ENCODE results near the gene LTB. TPM values are rescaled to one million over a fixed set of nuclear protein-coding genes. Genes with fewer than 3 reads are reported as not detected.

The LTB gene
- total and polyA plus RNA-seq, 2 of the 13 experiments (the other 11 are each of a cell fraction or from before 2014, with no cell fraction given): 0.09 to 0.22 TPM

DNA sequence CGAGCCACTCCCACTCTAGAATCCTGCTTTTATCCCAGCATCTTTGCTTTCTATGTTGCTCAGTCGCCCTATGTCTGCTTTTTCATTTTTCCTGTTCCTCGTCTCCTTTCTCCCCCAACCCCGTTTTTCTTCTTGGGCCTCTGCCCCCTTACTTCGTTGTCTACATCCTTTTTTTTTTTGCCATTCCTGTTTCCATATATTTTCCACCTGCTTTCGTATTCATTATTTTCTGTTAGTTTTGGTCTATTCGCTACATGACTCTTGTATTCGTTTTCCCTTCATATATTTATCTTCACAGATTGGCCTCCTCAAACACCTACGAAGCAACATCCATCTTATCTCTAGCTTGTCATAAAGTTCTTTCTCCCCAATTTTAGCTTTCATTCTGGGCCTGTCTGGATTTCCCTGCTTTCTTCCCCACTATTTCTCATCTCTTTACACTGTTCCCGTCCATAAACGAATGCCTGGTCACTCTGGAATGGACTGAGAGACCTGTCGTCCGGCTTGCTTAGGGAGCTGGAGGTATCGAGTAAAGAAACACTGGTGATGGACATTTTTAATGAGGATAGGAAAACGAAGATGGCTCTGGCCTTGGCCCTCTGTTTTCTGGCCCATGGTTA, 39.2 kb upstream of the LTB start:
- Histone ChIP-seq H3K4me2 (ENCODE audit: low read depth, low read length) (peak overlapping the region; percentile 98), H3K27ac (ENCODE audit: extremely low read length, insufficient read depth, low read length) (peak overlapping the region; percentile 98), H3K79me2 (ENCODE audit: insufficient read depth, low read length) (peaks cover 37% of the 10 kb centered on the region), H3K27me3 (ENCODE audit: control insufficient read depth in 1 of 2, insufficient read depth in 2 of 2, low read length in 2 of 2) (no peaks in the 10 kb centered on the region; a peak in 1 of 5 replicates), H2AFZ (ENCODE audit: low read length) (no peak overlapping the region), H3K4me1 (ENCODE audit: insufficient read depth, low read length) (peaks cover 22% of the 10 kb centered on the region), H3K4me3 (replicated peaks in 1 of 3; ENCODE audit: insufficient read depth in 1 of 3, low read depth in 2 of 3, low read length in 3 of 3) (peak overlapping the region; percentile 83 to 100 (median 99)), H3K9me3 (ENCODE audit: low read length) (no peaks in the 10 kb centered on the region), H3K36me3 (replicated peaks in 1 of 2; ENCODE audit: control insufficient read depth in 1 of 2, insufficient read depth in 2 of 2, low read length in 2 of 2) (peaks cover 29 to 40% of the 10 kb centered on the region in 2 experiments), H3K9ac (ENCODE audit: insufficient read depth, low read depth, low read length) (peak overlapping the region; percentile 97), H4K20me1 (ENCODE audit: insufficient read depth, low read length) (peaks cover 11% of the 10 kb centered on the region; the same call in 1 of the 2 replicates)
- POLR2A ChIA-PET: interaction anchor here (0.5 to 4.8 kb wide), 14 partner anchors 8 to 209 kb away, joined by 3 to 78 read pairs (median 4); partner anchors contain the start of genes APOM, BAG6, C6orf47 and CSNK2B
- intact Hi-C loops (cut with micrococcal nuclease; ENCODE audit: unreplicated experiment): loop anchor here (5.0 kb wide), 1 partner anchor 46 kb away; the partner anchor contains the start of genes CSNK2B and LY6G5B
- ATAC-seq: no peak
- no peak for FAIRE-seq
- CTCF ChIA-PET (ENCODE audit: low intra/inter-chr PET ratio, low total read pairs): no interaction called here
- BruUV-seq (replicated peaks): TSS peak; percentile 68
- in situ Hi-C loops (cut with HindIII; ENCODE audit: extremely low pct_ligation_motif_present, low pct_unique_long_range_greater_than_20kb): no loop called here
- WGBS (ENCODE audit: low lambda C conversion rate): 6% methylated on average over 15 of the region's 15 CpGs
- no peak for DNase-seq (ENCODE audit: low spot score)
- TF ChIP-seq DMTF1 (CRISPR knock-in tag; IDR thresholded peaks at IDR 0.05) (no peak), IRF1 (CRISPR knock-in tag; IDR thresholded peaks at IDR 0.05; ENCODE audit: low read depth) (no peak), MYNN (CRISPR knock-in tag; IDR thresholded peaks at IDR 0.05; ENCODE audit: low read depth) (no peak), DRAP1 (CRISPR knock-in tag; IDR thresholded peaks at IDR 0.05) (no peak), ATAD3A (CRISPR knock-in tag; IDR thresholded peaks at IDR 0.05) (no peak), ZNF230 (CRISPR knock-in tag; IDR thresholded peaks at IDR 0.05) (no peak), FOXO1 (CRISPR knock-in tag; IDR thresholded peaks at IDR 0.05) (no peak), CHCHD3 (CRISPR knock-in tag; IDR thresholded peaks at IDR 0.05) (no peak), ZNF282 (IDR thresholded peaks at IDR 0.05; ENCODE audit: partially characterized antibody) (no peak)
- TF ChIP-seq, protein P1, sequence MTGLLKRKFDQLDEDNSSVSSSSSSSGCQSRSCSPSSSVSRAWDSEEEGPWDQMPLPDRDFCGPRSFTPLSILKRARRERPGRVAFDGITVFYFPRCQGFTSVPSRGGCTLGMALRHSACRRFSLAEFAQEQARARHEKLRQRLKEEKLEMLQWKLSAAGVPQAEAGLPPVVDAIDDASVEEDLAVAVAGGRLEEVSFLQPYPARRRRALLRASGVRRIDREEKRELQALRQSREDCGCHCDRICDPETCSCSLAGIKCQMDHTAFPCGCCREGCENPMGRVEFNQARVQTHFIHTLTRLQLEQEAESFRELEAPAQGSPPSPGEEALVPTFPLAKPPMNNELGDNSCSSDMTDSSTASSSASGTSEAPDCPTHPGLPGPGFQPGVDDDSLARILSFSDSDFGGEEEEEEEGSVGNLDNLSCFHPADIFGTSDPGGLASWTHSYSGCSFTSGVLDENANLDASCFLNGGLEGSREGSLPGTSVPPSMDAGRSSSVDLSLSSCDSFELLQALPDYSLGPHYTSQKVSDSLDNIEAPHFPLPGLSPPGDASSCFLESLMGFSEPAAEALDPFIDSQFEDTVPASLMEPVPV (CRISPR knock-in tag; IDR thresholded peaks at IDR 0.05): no peak
- TF ChIP-seq, protein P2, sequence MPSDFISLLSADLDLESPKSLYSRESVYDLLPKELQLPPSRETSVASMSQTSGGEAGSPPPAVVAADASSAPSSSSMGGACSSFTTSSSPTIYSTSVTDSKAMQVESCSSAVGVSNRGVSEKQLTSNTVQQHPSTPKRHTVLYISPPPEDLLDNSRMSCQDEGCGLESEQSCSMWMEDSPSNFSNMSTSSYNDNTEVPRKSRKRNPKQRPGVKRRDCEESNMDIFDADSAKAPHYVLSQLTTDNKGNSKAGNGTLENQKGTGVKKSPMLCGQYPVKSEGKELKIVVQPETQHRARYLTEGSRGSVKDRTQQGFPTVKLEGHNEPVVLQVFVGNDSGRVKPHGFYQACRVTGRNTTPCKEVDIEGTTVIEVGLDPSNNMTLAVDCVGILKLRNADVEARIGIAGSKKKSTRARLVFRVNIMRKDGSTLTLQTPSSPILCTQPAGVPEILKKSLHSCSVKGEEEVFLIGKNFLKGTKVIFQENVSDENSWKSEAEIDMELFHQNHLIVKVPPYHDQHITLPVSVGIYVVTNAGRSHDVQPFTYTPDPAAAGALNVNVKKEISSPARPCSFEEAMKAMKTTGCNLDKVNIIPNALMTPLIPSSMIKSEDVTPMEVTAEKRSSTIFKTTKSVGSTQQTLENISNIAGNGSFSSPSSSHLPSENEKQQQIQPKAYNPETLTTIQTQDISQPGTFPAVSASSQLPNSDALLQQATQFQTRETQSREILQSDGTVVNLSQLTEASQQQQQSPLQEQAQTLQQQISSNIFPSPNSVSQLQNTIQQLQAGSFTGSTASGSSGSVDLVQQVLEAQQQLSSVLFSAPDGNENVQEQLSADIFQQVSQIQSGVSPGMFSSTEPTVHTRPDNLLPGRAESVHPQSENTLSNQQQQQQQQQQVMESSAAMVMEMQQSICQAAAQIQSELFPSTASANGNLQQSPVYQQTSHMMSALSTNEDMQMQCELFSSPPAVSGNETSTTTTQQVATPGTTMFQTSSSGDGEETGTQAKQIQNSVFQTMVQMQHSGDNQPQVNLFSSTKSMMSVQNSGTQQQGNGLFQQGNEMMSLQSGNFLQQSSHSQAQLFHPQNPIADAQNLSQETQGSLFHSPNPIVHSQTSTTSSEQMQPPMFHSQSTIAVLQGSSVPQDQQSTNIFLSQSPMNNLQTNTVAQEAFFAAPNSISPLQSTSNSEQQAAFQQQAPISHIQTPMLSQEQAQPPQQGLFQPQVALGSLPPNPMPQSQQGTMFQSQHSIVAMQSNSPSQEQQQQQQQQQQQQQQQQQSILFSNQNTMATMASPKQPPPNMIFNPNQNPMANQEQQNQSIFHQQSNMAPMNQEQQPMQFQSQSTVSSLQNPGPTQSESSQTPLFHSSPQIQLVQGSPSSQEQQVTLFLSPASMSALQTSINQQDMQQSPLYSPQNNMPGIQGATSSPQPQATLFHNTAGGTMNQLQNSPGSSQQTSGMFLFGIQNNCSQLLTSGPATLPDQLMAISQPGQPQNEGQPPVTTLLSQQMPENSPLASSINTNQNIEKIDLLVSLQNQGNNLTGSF (CRISPR knock-in tag; IDR thresholded peaks at IDR 0.05): no peak
